Calu3 (cell line): ENCODE data around the gene YIPF2. TPM values are rescaled to one million over a fixed set of nuclear protein-coding genes. Genes with fewer than 3 reads are reported as not detected.
A peak's percentile ranks its signal among the peaks of the same experiment; 100 is the strongest.

Source experiments
- BruUV-seq: library from RNA; stranded (reverse); fragments of 400-500 nt; replicated peaks from 2 replicates; lab custom pipeline; 2021; lab: Mats Ljungman, UMichigan
- CTCF ChIA-PET: fragments of 300-600 bp; sonication (Branson Sonifier 250); formaldehyde crosslinking; loops from one replicate; lab custom pipeline; 2022; ENCODE audit warnings: antibody characterized with exemption; lab: Charles Lee
- DNase-seq: peaks from one replicate; pipeline ENCODE4 v3.0.0; 2022
- H3K27ac Mint-ChIP-seq: one replicate; pipeline ENCODE4 v1.8.0; 2022; ENCODE audit warnings: mixed read lengths; ENCODE audit not compliant: unreplicated experiment
- H3K27me3 Mint-ChIP-seq: one replicate; pipeline ENCODE4 v1.8.0; 2022; ENCODE audit warnings: mixed read lengths; ENCODE audit not compliant: unreplicated experiment
- H3K36me3 Mint-ChIP-seq: one replicate; pipeline ENCODE4 v1.8.0; 2022; ENCODE audit warnings: mild to moderate bottlenecking, moderate library complexity, mixed read lengths; ENCODE audit not compliant: insufficient read depth, unreplicated experiment
- H3K4me1 Mint-ChIP-seq: one replicate; pipeline ENCODE4 v1.8.0; 2022; ENCODE audit warnings: mild to moderate bottlenecking, low read depth, mixed read lengths; ENCODE audit not compliant: unreplicated experiment
- H3K4me3 Mint-ChIP-seq: one replicate; pipeline ENCODE4 v1.8.0; 2022; ENCODE audit warnings: mild to moderate bottlenecking, low read depth, moderate library complexity, mixed read lengths; ENCODE audit not compliant: unreplicated experiment
- H3K9me3 Mint-ChIP-seq: one replicate; pipeline ENCODE4 v1.8.0; 2022; ENCODE audit warnings: low read depth, mixed read lengths; ENCODE audit not compliant: unreplicated experiment
- CTCF ChIP-seq: fragments of 200-600 bp; IDR thresholded peaks from one replicate; pipeline ENCODE4 v1.8.0; 2022; ENCODE audit warnings: antibody characterized with exemption; ENCODE audit not compliant: unreplicated experiment
- intact Hi-C: fragments of 100-400 bp; cut with micrococcal nuclease; formaldehyde crosslinking; loops from one replicate; pipeline ENCODE4 v1.10.0; 2022; ENCODE audit not compliant: unreplicated experiment
- total RNA-seq: library from RNA; stranded (reverse); gene quantifications from 2 replicates; pipeline ENCODE4 v1.2.3, GENCODE V29; 2022

The YIPF2 gene
- total RNA-seq, 1 experiment from 2014 or later, result 37.8 TPM

- Mint-ChIP-seq H3K27me3 (no peaks in the 10 kb centered on the region), H3K36me3 (peaks cover 51% of the 10 kb centered on the region), H3K9me3 (no peaks in the 10 kb centered on the region), H3K4me1 (no peaks in the 10 kb centered on the region), H3K4me3 (no peak overlapping the region), H3K27ac (peak overlapping the region; percentile 60)
- intact Hi-C loops, result no loop called here
- TF ChIP-seq CTCF, result no peak
- CTCF ChIA-PET, result no interaction called here
- no TSS peak for BruUV-seq
- DNase-seq, result no peak
Observed at GRCh38 chr19:10920781-10921180, 7.7 kb downstream of the YIPF2 start.

DNA sequence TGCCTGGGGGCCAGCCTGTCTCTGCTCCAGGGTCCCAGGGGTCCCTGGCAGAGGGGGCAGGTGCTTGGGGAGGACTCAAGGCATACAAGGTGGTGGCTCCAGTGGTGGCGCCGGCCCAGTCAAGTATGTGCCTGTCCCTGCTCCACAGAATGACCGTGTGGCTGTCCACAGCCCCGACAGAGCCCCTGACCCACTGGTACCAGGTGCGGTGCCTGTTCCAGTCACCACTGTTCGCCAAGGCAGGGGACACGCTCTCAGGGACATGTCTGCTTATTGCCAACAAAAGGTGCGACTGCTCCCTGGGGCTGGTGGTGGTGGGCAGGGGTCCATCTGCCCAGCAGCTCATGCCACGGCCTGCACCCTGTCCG, 8.2 kb downstream of the YIPF2 start:
- no peaks in the 10 kb centered on the region for H3K4me1 Mint-ChIP-seq
- H3K9me3 Mint-ChIP-seq, result no peaks in the 10 kb centered on the region
- no peak overlapping the region for H3K27ac Mint-ChIP-seq
- H3K36me3 Mint-ChIP-seq, result peaks cover 48% of the 10 kb centered on the region
- H3K27me3 Mint-ChIP-seq, result no peaks in the 10 kb centered on the region
- intact Hi-C loops, result no loop called here
- TF ChIP-seq CTCF, result no peak
- CTCF ChIA-PET, result interaction anchor here (0.6 kb wide), 1 partner anchor 48 kb away, joined by 4 read pairs; no protein-coding TSS in a partner anchor
- no peak for DNase-seq
- no TSS peak for BruUV-seq
- H3K4me3 Mint-ChIP-seq, result no peak overlapping the region

DNA sequence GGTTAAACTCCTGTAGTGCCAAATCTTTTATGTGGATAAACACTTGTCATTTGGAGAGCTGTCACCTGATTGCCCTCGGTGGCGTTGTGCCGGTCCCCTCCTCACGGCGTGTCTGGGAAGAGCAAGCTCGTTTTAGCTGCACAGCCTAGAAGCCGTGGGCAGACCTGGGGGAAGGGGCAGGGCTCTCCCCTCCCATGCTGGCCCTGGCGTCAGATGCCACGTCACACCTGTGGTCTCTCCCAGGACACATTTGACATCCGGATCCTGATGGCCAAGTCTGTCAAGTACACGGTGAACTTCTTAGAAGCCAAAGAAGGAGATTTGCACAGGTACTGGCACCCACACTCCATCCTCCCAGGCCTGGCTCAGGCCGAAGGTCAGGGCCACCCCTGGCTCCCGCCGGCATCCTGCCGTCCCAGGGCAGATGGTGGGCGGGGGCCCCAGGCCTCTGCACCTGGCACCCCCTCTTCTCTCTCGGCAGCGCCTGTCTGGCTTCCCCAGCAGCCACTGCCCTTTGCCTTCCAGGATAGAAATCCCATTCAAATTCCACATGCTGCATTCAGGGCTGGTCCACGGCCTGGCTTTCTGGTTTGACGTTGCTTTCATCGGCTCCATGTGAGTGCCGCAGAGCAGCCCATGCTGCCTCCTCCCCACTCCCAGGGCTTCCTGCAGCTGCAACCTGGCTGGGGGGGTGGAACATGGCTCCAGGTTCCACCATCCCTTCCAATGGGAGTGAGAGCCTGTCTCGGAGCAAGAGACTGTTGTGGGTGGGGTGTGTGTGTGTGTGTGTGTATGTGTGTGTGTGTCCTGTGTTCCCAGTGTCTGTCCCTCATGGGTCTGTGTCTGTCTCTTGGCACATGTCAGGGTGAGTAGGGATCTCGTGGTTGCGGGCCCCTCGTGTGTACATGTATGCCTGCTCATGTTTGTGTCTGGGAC, 8.8 kb downstream of the YIPF2 start:
- H3K27me3 Mint-ChIP-seq, result no peaks in the 10 kb centered on the region
- no peak overlapping the region for H3K4me3 Mint-ChIP-seq
- no peak for DNase-seq
- intact Hi-C loops, result no loop called here
- H3K9me3 Mint-ChIP-seq, result no peaks in the 10 kb centered on the region
- TF ChIP-seq CTCF, result no peak
- no peaks in the 10 kb centered on the region for H3K4me1 Mint-ChIP-seq
- CTCF ChIA-PET, result interaction anchor here (0.6 kb wide), 1 partner anchor 47 kb away, joined by 4 read pairs; no protein-coding TSS in a partner anchor
- H3K36me3 Mint-ChIP-seq, result peaks cover 42% of the 10 kb centered on the region
- BruUV-seq, result no TSS peak
- H3K27ac Mint-ChIP-seq, result no peak overlapping the region

DNA sequence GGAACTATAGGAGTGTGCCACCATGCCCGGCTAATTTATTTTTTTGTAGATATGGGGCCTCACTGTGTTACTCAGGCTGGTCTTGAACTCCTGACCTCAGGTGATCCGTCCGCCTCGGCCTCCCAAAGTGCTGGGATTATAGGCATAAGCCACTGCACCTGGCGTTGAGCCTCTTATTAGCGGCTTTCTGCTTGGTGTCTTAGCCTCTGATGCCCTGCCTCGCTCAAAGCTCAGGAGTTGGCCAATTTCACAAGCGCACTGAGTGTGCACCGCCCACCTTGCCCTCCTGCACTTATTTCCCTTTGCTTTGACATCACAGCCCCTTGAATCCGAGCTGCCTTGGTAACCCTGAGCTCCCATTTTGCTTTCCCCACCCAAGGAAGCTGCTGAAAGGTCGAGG, 10.1 kb downstream of the YIPF2 start:
- Mint-ChIP-seq H3K27me3 (no peaks in the 10 kb centered on the region), H3K36me3 (peaks cover 37% of the 10 kb centered on the region), H3K27ac (no peak overlapping the region), H3K4me1 (no peaks in the 10 kb centered on the region), H3K9me3 (no peaks in the 10 kb centered on the region), H3K4me3 (no peak overlapping the region)
- intact Hi-C loops, result no loop called here
- CTCF ChIA-PET, result no interaction called here
- no peak for DNase-seq
- TF ChIP-seq CTCF, result no peak
- BruUV-seq, result no TSS peak
